ENCODE data around the gene TMEM74B.

- no peak for TF ChIP-seq MAX (IDR thresholded peaks at IDR 0.05)
- no peak for TF ChIP-seq CREB1 (IDR thresholded peaks at IDR 0.05; ENCODE audit: low read depth)
- TF ChIP-seq EP300 (IDR thresholded peaks at IDR 0.05; ENCODE audit: borderline replicate concordance), result no peak
- no peak for TF ChIP-seq YY1 (IDR thresholded peaks at IDR 0.05; ENCODE audit: low read depth)
- no peak for TF ChIP-seq REST (IDR thresholded peaks at IDR 0.05; ENCODE audit: low read depth)
- TF ChIP-seq TAF1 (IDR thresholded peaks at IDR 0.05; ENCODE audit: low read depth), result no peak
- no peak for TF ChIP-seq ZBTB7A (IDR thresholded peaks at IDR 0.05; ENCODE audit: low read depth)
- no peak for TF ChIP-seq RAD21 (IDR thresholded peaks at IDR 0.05; ENCODE audit: low read depth)
- TF ChIP-seq FOXM1 (IDR thresholded peaks at IDR 0.05; ENCODE audit: borderline replicate concordance, low read depth), result no peak
- TF ChIP-seq EGR1 (IDR thresholded peaks at IDR 0.05), result no peak
- TF ChIP-seq CEBPB (IDR thresholded peaks at IDR 0.05), result no peak
These were observed 11.9 kb upstream of the TMEM74B start for GRCh38 chr20:1196634-1197033.

Measured in Ishikawa (cell line).